ENCODE data around the gene AKT2. TPM values are rescaled to one million over a fixed set of nuclear protein-coding genes. Genes with fewer than 3 reads are reported as not detected.

The AKT2 gene
- polyA plus RNA-seq, 6 donors from 2014 or later = 24.2 to 34.3 (median 30.8) TPM

DNA sequence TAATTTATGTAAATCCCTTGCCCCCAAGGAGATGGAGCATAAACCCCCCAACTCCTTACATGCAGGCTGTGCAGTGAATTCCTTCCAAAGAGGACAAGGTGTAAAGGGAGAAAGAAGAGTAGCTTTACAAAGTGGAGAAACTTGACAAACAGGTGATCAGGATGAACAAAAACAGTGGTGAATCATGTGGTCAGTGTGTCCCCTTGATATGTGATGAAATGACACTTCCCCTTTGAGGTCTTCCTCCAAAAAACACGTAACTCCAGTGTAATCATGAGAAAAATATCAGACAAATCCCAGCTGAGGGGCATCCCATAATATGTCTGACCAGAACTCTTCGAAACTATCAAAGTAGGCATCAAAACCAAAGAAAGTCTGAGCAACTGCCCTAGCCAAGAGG is 29.5 kb upstream of the AKT2 start:
- Mint-ChIP-seq H3K27me3 (no peaks in the 10 kb centered on the region), H3K4me1 (no peaks in the 10 kb centered on the region), H3K9me3 (no peaks in the 10 kb centered on the region), H3K36me3 (no peaks in the 10 kb centered on the region), H3K27ac (peak overlapping the region in 1 of 6 donors; percentile 10), H3K4me3 (no peak overlapping the region)
- no peak for ATAC-seq (ENCODE audit: low read depth in 2 of 2)
- no peak for DNase-seq

DNA sequence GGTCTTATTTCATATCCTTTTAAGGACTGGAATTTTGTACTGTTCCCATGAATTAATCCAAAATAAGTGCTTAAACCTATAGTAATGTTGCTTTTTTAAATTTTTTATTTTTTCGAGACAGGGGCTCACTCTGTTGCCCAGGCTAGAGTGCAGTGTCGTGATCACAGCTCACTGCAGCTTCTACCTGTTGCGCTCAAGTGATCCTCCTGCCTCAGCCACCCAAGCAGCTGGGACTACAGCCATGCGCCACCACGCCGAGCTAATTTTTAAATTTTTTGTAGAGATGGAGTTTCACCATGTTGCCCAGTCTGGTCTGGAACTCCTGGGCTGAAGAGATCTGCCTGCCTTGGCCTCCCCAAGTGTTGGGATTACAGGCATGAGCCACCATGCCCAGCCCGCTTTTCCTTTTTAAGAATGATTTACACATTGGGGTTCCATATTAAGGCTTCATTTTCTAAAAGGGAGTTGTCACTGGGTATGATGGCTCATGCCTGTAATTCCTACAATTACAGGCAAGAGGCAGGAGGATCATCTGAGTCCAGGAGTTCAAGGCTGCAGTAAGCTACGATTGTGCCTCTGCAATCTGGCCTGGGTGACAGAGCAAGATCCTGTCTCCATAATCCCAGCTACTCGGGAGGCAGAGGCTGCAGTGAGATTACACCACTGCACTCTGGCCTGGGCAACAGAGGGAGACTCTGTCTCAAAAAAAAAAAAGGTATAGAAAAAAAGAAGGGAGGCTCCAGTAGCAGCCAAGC is 28.3 kb upstream of the AKT2 start:
- no peaks in the 10 kb centered on the region for H3K9me3 Mint-ChIP-seq
- H3K27ac Mint-ChIP-seq = peak overlapping the region in 1 of 6 donors; percentile 63
- H3K36me3 Mint-ChIP-seq = no peaks in the 10 kb centered on the region
- ATAC-seq (ENCODE audit: low read depth in 2 of 2) (no peak), DNase-seq (no peak)
- H3K27me3 Mint-ChIP-seq = no peaks in the 10 kb centered on the region
- no peaks in the 10 kb centered on the region for H3K4me1 Mint-ChIP-seq
- H3K4me3 Mint-ChIP-seq = no peak overlapping the region

DNA sequence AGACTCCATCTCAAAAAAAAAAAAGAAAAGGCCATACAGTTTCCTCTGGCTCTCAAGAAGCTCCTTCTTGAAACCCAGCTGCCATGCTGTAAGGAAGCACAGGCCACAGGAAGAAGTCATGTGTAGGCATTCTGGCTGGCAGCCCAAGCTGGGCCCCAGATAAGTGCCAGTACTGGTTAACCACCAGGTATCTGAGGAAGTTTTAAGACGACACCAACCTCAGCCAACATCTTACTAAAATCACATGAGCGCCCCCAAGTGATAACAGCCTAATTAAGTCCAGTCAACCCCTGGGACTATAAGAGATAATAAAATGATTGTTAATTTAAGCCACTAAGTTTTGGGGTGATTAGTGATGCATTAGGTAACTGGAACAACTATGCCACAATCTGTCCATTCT is 27.4 kb upstream of the AKT2 start:
- H3K9me3 Mint-ChIP-seq = no peaks in the 10 kb centered on the region
- H3K27me3 Mint-ChIP-seq = no peaks in the 10 kb centered on the region
- no peaks in the 10 kb centered on the region for H3K4me1 Mint-ChIP-seq
- H3K4me3 Mint-ChIP-seq = no peak overlapping the region
- H3K36me3 Mint-ChIP-seq = no peaks in the 10 kb centered on the region
- no peak overlapping the region for H3K27ac Mint-ChIP-seq
- no peak for DNase-seq
- ATAC-seq (ENCODE audit: low read depth in 2 of 2) = no peak

DNA sequence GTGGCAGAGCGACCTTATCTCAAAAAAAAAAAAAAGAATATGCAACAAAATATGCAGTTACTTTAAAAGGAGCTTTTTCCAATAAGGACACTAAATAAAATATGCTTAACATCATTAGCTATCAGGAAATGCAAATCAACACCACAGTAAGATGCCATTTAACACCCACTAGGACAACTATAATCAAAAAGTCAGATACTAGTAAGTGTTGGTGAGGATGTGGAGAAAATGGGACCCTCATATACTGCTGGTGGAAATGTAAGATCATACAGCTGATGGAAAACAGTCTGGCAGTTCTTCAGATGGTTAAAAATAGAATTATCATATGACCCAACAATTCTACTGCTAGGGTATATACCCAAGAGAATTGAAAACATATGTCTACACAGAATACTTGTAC is 24.5 kb upstream of the AKT2 start:
- Mint-ChIP-seq H3K4me3 (no peak overlapping the region), H3K4me1 (peaks cover 0 to 5% (median 0%) of the 10 kb centered on the region in 3 donors), H3K27ac (peak overlapping the region in 1 of 6 donors; percentile 21), H3K27me3 (no peaks in the 10 kb centered on the region), H3K9me3 (no peaks in the 10 kb centered on the region), H3K36me3 (no peaks in the 10 kb centered on the region)
- ATAC-seq (ENCODE audit: low read depth in 2 of 2) (no peak), DNase-seq (no peak)

DNA sequence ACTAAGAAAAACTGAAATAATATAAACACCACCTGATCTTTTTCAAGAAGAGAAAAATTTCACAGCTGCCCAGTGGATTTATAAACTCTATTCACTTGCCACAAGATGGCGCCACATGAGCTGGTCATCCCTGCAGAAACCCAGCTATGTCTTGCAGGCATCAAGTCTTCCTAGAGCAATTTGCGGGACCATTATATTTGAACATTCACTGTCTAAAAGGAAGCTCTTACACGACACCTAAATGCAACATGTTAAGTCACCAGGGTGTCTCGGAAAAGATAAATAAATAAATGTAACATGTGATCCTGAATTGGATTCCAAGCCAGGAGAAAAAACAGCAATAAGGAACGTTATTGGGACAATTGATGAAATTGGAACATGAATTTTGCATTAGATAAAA is 20.3 kb upstream of the AKT2 start:
- ATAC-seq (ENCODE audit: low read depth in 2 of 2) (peak; percentile 81 to 87), DNase-seq (peak; percentile 70)
- Mint-ChIP-seq H3K36me3 (no peaks in the 10 kb centered on the region), H3K4me1 (peaks cover 0 to 5% (median 0%) of the 10 kb centered on the region in 3 donors), H3K27ac (no peak overlapping the region), H3K9me3 (no peaks in the 10 kb centered on the region), H3K27me3 (no peaks in the 10 kb centered on the region), H3K4me3 (no peak overlapping the region)

DNA sequence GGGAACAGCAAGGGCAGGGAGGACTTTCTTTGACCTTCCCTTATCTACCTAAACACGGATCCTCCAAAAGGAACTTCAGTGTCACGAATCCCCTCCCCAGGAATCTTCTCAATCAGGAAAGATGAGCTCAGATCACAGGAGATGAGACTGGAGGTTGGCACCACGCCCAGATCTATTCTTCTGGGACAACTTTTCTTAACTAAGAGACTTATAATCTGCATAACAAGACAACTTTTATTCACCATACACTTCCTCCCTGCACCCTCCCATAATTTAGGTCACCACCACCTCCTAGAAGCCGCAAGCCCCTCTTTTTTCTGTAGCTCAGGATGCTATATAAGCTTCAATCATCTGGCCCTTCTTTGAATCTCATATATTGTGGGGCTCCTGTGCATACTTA is 19.2 kb upstream of the AKT2 start:
- no peaks in the 10 kb centered on the region for H3K9me3 Mint-ChIP-seq
- no peaks in the 10 kb centered on the region for H3K27me3 Mint-ChIP-seq
- peaks cover 0 to 5% (median 0%) of the 10 kb centered on the region in 3 donors for H3K4me1 Mint-ChIP-seq
- no peak overlapping the region for H3K4me3 Mint-ChIP-seq
- H3K36me3 Mint-ChIP-seq = no peaks in the 10 kb centered on the region
- H3K27ac Mint-ChIP-seq = no peak overlapping the region
- DNase-seq = no peak
- no peak for ATAC-seq (ENCODE audit: low read depth in 2 of 2)

DNA sequence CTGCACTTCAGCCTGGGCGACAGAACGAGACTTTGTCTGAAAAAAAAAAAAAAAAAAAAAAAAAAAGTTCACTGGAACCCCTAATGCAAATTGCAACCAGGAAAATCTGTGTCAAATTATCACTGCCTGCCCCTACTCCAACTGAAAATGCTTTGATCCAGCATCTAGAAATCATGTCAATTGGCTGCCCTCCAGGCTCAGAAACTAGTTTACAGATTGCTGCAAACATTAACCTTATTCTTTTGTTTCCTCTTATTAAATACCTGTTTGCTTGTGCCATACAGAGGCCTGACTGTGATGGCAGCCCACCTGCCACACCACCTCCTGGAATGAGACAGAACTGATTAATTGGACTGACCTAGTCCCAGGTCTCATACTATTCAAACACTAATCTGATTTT is 18.6 kb upstream of the AKT2 start:
- DNase-seq (no peak), ATAC-seq (ENCODE audit: low read depth in 2 of 2) (no peak)
- no peak overlapping the region for H3K4me3 Mint-ChIP-seq
- no peak overlapping the region for H3K27ac Mint-ChIP-seq
- no peaks in the 10 kb centered on the region for H3K27me3 Mint-ChIP-seq
- no peaks in the 10 kb centered on the region for H3K36me3 Mint-ChIP-seq
- H3K4me1 Mint-ChIP-seq = peaks cover 0 to 5% (median 0%) of the 10 kb centered on the region in 3 donors
- H3K9me3 Mint-ChIP-seq = no peaks in the 10 kb centered on the region

DNA sequence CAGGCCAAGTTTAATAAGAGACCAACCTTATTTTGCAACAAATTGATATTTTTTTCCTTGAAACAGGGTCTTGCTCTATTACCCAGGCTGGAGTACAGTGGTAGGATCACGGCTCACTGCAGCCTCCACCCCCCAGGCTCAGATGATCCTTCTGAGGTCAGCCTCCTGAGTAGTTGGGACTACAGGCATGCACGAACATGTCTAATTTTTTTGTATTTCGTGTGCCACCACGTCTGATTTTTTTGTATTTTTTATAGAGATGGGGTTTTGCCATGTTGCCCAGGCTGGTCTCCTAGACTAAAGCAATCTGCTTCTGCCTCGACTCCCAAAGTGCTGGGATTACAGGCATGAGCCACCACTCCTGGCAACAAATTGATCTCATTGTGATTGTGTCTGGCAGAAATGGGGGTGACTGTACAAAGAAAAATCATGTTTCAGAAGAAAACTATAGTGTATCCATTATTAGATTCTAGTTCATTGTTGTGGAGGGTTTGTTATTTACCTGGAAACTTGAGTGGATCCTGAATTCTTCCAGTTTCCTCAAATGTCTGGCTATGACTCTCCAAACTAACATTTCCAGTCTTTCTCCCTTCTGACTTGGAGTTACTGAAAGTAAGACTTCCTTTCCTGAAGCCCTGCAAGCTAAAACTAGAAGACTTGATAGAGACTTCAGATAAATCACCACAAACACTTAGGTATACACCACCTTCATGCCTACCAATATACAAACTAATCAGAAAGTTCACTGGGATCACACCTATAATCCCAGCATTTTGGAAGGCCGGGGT is 17.3 kb upstream of the AKT2 start:
- no peak for DNase-seq
- ATAC-seq (ENCODE audit: low read depth in 2 of 2) = no peak
- H3K36me3 Mint-ChIP-seq = no peaks in the 10 kb centered on the region
- peaks cover 0 to 5% (median 0%) of the 10 kb centered on the region in 3 donors for H3K4me1 Mint-ChIP-seq
- no peaks in the 10 kb centered on the region for H3K9me3 Mint-ChIP-seq
- H3K27me3 Mint-ChIP-seq = no peaks in the 10 kb centered on the region
- no peak overlapping the region for H3K27ac Mint-ChIP-seq
- no peak overlapping the region for H3K4me3 Mint-ChIP-seq

DNA sequence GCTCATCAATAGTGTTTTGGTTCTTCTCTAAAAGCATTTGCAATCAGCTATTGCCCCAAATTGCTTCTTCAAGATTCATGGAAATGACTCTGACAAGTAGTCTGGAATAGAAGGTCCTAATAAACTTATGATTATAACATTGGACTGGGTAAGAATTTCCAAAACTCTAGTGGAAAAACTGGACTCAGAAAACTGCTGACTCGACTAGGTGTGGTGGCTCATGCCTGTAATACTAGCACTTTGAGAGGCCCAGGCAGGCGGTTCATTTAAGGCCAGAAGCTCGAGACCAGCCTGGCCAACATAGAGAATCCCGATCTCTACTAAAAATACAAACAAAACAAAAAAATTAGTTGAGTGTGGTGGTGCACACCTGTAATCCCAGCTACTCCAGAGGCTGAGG is 15.5 kb upstream of the AKT2 start:
- H3K4me1 Mint-ChIP-seq = peaks cover 0 to 5% (median 0%) of the 10 kb centered on the region in 3 donors
- no peaks in the 10 kb centered on the region for H3K36me3 Mint-ChIP-seq
- no peaks in the 10 kb centered on the region for H3K9me3 Mint-ChIP-seq
- H3K27ac Mint-ChIP-seq = no peak overlapping the region
- ATAC-seq (ENCODE audit: low read depth in 2 of 2) = no peak
- no peak for DNase-seq
- H3K4me3 Mint-ChIP-seq = no peak overlapping the region
- no peaks in the 10 kb centered on the region for H3K27me3 Mint-ChIP-seq

DNA sequence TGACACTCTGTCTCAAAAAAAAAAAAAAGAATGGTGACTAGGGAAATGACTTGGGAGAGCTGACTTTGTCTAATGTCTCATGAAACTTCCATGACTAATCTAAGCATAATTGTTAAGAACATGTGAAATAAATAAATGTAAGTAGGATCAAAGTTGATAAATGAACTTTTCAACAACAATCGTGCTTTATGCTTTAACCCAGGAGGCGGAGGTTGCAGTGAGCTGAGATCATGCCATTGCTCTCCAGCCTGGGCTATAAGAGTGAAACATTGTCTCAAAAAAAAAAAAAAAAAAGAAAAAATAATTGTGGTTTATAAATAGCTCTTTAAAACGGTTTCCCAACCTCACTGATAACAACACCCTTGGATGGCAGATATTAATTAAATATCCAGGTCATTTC is 12.9 kb upstream of the AKT2 start:
- no peaks in the 10 kb centered on the region for H3K27me3 Mint-ChIP-seq
- no peak overlapping the region for H3K27ac Mint-ChIP-seq
- no peak overlapping the region for H3K4me3 Mint-ChIP-seq
- no peaks in the 10 kb centered on the region for H3K4me1 Mint-ChIP-seq
- DNase-seq (no peak), ATAC-seq (ENCODE audit: low read depth in 2 of 2) (no peak)
- no peaks in the 10 kb centered on the region for H3K9me3 Mint-ChIP-seq
- H3K36me3 Mint-ChIP-seq = no peaks in the 10 kb centered on the region

DNA sequence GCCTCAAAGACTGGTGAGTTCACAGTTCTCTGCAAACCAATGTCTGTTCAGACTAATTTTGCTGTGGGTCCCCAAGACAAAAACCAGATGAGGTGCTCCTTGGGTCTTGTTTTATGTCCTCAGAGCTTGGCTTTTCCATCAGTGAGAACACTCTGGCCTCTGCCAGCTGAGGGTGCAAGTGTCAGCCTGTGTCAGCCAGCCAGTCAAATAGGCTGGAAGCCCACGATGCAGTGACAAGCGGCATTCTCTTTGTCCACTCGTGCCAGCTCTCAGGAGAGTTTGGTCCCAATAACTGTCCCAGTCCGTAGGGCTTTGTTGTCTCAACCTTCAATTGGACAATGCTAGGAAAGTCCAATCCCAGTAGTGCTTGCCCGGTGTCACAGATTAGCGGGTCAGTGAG is 9.4 kb upstream of the AKT2 start:
- H3K4me3 Mint-ChIP-seq = no peak overlapping the region
- no peaks in the 10 kb centered on the region for H3K27me3 Mint-ChIP-seq
- ATAC-seq (ENCODE audit: low read depth in 2 of 2) = no peak
- DNase-seq = no peak
- H3K27ac Mint-ChIP-seq = no peak overlapping the region
- no peaks in the 10 kb centered on the region for H3K36me3 Mint-ChIP-seq
- no peaks in the 10 kb centered on the region for H3K4me1 Mint-ChIP-seq
- H3K9me3 Mint-ChIP-seq = no peaks in the 10 kb centered on the region

DNA sequence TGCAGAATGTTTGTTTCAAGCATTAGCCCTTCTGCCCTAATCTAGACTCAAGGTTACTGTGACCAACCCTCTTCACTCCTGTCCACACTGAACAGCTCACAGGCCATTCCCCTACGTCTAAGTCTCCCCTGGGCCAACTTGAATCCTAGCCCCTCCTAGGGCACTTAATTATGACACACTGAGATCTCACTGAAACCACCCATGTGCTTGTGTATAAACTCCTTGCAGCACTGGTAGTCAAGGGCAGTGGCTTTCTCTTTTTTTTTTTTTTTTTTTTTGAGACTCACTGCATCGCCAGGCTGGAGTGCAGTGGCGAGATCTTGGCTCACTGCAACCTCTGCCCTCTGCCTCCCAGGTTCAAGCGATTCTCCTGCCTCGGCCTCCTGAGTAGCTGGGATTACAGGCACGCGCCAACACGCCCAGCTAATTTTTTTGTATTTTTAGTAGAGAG is 1.9 kb upstream of the AKT2 start:
- Mint-ChIP-seq H3K27ac (peak overlapping the region in 5 of 6 donors; percentile 94 to 100 (median 99)), H3K9me3 (no peaks in the 10 kb centered on the region), H3K36me3 (no peaks in the 10 kb centered on the region)

DNA sequence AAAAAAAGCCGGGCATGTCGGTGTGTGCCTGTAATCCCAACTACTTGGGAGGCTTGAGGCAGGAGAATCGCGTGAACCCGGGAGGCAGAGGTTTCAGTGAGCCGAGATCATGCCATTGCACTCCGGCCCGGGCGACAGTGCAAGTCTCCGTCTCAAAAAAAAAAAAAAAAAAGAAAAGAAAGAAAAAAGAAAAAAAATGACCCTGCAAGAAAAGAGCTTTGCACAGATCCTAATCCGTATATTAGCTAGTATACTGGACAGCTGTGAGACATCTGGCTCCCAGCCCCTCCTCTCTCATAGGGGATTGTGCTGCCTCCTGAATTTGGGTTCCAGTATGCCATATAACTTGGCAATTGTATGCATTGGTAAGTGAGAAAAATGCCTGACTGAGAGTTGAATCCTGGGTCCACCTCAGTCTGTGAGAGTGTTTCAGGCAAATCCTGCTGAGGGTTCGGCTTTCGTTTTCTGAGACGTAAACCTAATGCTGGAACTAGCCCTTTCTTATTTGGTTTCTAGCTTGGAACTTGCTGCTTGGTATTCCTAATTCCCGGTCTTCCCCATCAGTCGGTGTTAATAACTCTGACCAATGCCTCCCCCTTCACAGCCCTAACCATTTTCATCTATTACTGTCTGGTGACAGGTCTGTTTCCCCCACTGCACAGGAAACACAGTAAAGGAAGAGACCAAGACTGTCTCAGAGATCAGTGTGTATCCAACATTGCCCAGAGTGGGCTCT is 1.3 kb upstream of the AKT2 start:
- Mint-ChIP-seq H3K27me3 (no peaks in the 10 kb centered on the region), H3K9me3 (no peaks in the 10 kb centered on the region), H3K4me3 (peak overlapping the region; percentile 42 to 98 (median 87)), H3K36me3 (no peaks in the 10 kb centered on the region), H3K4me1 (peaks cover 29 to 48% (median 48%) of the 10 kb centered on the region in 3 donors), H3K27ac (peak overlapping the region; percentile 94 to 100 (median 99))
- DNase-seq = no peak
- no peak for ATAC-seq (ENCODE audit: low read depth in 2 of 2)

More for the DNA sequence above, 1.9 kb upstream of the AKT2 start:
- peaks cover 29 to 44% (median 42%) of the 10 kb centered on the region in 3 donors for H3K4me1 Mint-ChIP-seq
- no peaks in the 10 kb centered on the region for H3K27me3 Mint-ChIP-seq
- DNase-seq (no peak), ATAC-seq (ENCODE audit: low read depth in 2 of 2) (no peak)
- H3K4me3 Mint-ChIP-seq = peak overlapping the region in 6 of 8 donors; percentile 44 to 89 (median 64)

Measured in naive B cell (primary cell).